GM15510 (cell line): ENCODE data around the gene PLA2G3.

Experiments
- POLR2A ChIP-seq: IDR thresholded peaks from 3 replicates; pipeline ENCODE4 v1.6.1; 2011; ENCODE audit warnings: borderline replicate concordance; ENCODE audit not compliant: insufficient read length; ENCODE audit errors: extremely low read depth

The PLA2G3 gene

GRCh38 chr22:31119026-31119717 is 21.1 kb downstream of the PLA2G3 start:
- TF ChIP-seq POLR2A = no peak

GRCh38 chr22:31118046-31118820 is 22.1 kb downstream of the PLA2G3 start:
- TF ChIP-seq POLR2A = no peak

- no peak for TF ChIP-seq POLR2A
Observed at GRCh38 chr22:31107894-31108218, 32.5 kb downstream of the PLA2G3 start.

GRCh38 chr22:31107178-31107893 is 33.0 kb downstream of the PLA2G3 start, which contains the start of gene SELENOM:
Gene SELENOM (minus strand): TSS chr22:31107568. CDS start chr22:31107505, 63 bp downstream.
- TF ChIP-seq POLR2A = peak; percentile 37

GRCh38 chr22:31106731-31107177 is 33.6 kb downstream of the PLA2G3 start:
- no peak for TF ChIP-seq POLR2A

- TF ChIP-seq POLR2A = no peak
Observed at GRCh38 chr22:31106001-31106571, 34.2 kb downstream of the PLA2G3 start.

GRCh38 chr22:31105282-31105929 is 34.9 kb downstream of the PLA2G3 start:
- TF ChIP-seq POLR2A = no peak

- TF ChIP-seq POLR2A = no peak
Observed at GRCh38 chr22:31104869-31105268, 35.4 kb downstream of the PLA2G3 start.

GRCh38 chr22:31103899-31104694 is 36.2 kb downstream of the PLA2G3 start:
- TF ChIP-seq POLR2A = no peak

GRCh38 chr22:31103111-31103510 is 37.2 kb downstream of the PLA2G3 start:
- TF ChIP-seq POLR2A = no peak

- no peak for TF ChIP-seq POLR2A
Observed at GRCh38 chr22:31102441-31103081, 37.7 kb downstream of the PLA2G3 start.

- no peak for TF ChIP-seq POLR2A
Observed at GRCh38 chr22:31100762-31101525, 39.4 kb downstream of the PLA2G3 start.
